Activated CD4-positive, alpha-beta memory T cell treated with anti-CD3 and anti-CD28 coated beads, Interleukin-2, amount 10 ng/mL, durations not matched to agents 7 days and 5 days (primary cell): ENCODE data around the gene WASF2. TPM values are rescaled to one million over a fixed set of nuclear protein-coding genes. Genes with fewer than 3 reads are reported as not detected.

Source experiments
- CTCF ChIA-PET: fragments of 350-600 bp; sonication (Branson Sonifier 250); formaldehyde crosslinking; loops from one replicate; lab custom pipeline; 2021; ENCODE audit warnings: antibody characterized with exemption, inconsistent platforms; lab: Charles Lee
- POLR2A ChIA-PET: fragments of 350-600 bp; sonication (Branson Sonifier 250); formaldehyde crosslinking; loops from one replicate; lab custom pipeline; 2021; ENCODE audit warnings: antibody characterized with exemption; lab: Charles Lee
- DNase-seq: peaks from one replicate; pipeline ENCODE4 v3.0.0-alpha.2; 2020
- H3K27ac Mint-ChIP-seq: one replicate; pipeline ENCODE4 v1.8.0; 2021; ENCODE audit warnings: mild to moderate bottlenecking, mixed read lengths
- H3K27me3 Mint-ChIP-seq: one replicate; pipeline ENCODE4 v1.8.0; 2021; ENCODE audit warnings: mixed read lengths
- H3K36me3 Mint-ChIP-seq: one replicate; pipeline ENCODE4 v1.8.0; 2021; ENCODE audit warnings: low read depth, mixed read lengths
- H3K4me1 Mint-ChIP-seq: one replicate; pipeline ENCODE4 v1.8.0; 2021; ENCODE audit warnings: mixed read lengths
- H3K4me3 Mint-ChIP-seq: one replicate; pipeline ENCODE4 v1.8.0; 2021; ENCODE audit warnings: mild to moderate bottlenecking, mixed read lengths
- H3K9me3 Mint-ChIP-seq: one replicate; pipeline ENCODE4 v1.8.0; 2021; ENCODE audit warnings: mixed read lengths
- total RNA-seq, 2 experiments: library from RNA; stranded (reverse); gene quantifications; one replicate each; pipeline ENCODE4 v1.2.3, GENCODE V29; 2021

Gene WASF2
- total RNA-seq, 2 experiments from 2014 or later = 150 TPM

DNA sequence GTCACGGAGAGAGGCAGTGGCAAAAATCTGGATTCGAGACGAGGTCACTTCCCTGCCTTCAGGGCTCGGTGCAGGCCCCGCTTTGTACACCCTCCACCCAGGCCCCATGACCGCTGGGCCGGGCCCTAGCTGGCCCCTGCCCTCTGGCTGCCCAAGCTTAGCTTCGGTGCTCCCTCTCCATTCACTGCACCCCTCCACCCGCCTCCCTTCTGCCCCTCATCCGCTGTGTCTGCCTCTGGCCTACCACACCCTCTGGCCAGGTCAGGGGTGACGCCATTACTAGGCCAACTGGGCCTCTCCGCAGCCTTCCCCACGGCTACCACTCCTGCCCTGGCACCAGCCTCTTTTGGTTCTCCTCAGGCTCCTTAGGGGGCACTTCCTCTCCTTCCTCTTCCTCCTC is 106.3 kb downstream of the WASF2 start:
- peaks cover 2% of the 10 kb centered on the region for H3K4me1 Mint-ChIP-seq

DNA sequence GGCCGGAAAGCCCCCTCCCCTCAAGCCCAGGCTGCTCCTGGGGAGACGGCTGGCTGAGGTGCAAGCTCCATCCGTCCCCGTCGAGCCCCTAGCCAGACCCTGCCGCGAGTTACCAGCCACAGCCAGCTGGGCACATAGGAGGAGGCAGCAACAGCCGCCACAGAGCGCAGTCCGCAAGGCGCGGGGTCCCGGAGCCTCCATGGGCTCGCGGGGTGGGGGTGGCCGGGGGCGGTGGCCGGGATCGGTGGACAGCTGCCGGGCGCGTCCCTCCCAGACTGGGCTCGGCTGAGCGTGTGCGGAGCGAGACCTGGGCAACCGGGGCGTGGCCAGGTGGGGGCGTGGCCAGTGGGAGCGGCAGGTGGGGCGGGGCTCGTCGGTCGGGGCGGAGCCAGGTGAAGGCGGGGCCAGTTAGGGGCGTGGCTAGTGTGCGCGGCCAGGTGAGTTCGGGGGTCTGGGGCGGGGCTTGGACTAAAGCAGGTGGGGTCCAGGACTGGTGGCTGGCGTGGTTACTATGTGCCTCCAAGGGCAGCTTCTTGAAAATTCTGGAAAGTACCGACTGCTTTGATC is 106.8 kb downstream of the WASF2 start, which contains the start of gene CD164L2:
Gene CD164L2, minus strand, starts transcription at position 295 of the 567 bp plus-strand sequence. Its CDS starts 94 bp downstream, at position 201.
- POLR2A ChIA-PET = interaction anchor here (1.2 to 1.5 kb wide), 2 partner anchors 9 to 18 kb away, joined by 3 to 4 read pairs; no protein-coding TSS in a partner anchor
- CTCF ChIA-PET = interaction anchor here (0.9 to 8.9 kb wide), 4 partner anchors 12 to 83 kb away, joined by 3 to 123 read pairs (median 10); partner anchors contain the start of gene MAP3K6
- Mint-ChIP-seq H3K27me3 (peaks cover 15% of the 10 kb centered on the region), H3K27ac (no peak within 1 kb of the TSS), H3K36me3 (no peaks in the 10 kb centered on the region), H3K4me3 (no peak within 1 kb of the TSS), H3K4me1 (no peaks in the 10 kb centered on the region), H3K9me3 (no peaks in the 10 kb centered on the region)
- DNase-seq = peak; percentile 53

More for the DNA sequence above, 106.3 kb downstream of the WASF2 start:
- H3K36me3 Mint-ChIP-seq = no peaks in the 10 kb centered on the region
- no peak overlapping the region for H3K4me3 Mint-ChIP-seq
- CTCF ChIA-PET = interaction anchor here (1.0 to 8.9 kb wide), 2 partner anchors 51 to 84 kb away, joined by 3 to 123 read pairs; no protein-coding TSS in a partner anchor
- POLR2A ChIA-PET = interaction anchor here (0.9 kb wide), 1 partner anchor 26 kb away, joined by 3 read pairs; no protein-coding TSS in a partner anchor
- no peak for DNase-seq
- no peaks in the 10 kb centered on the region for H3K9me3 Mint-ChIP-seq
- no peak overlapping the region for H3K27ac Mint-ChIP-seq
- H3K27me3 Mint-ChIP-seq = peaks cover 17% of the 10 kb centered on the region

GRCh38 chr1:27381969-27382762 is 107.8 kb downstream of the WASF2 start:
- Mint-ChIP-seq H3K27me3 (peaks cover 15% of the 10 kb centered on the region), H3K36me3 (no peaks in the 10 kb centered on the region), H3K9me3 (no peaks in the 10 kb centered on the region), H3K27ac (no peak overlapping the region), H3K4me3 (no peak overlapping the region), H3K4me1 (no peaks in the 10 kb centered on the region)
- POLR2A ChIA-PET = interaction anchor here (1.2 to 1.5 kb wide), 2 partner anchors 10 to 17 kb away, joined by 3 to 4 read pairs; no protein-coding TSS in a partner anchor
- CTCF ChIA-PET = interaction anchor here (0.9 to 8.9 kb wide), 7 partner anchors 9 to 288 kb away, joined by 3 to 123 read pairs (median 6); partner anchors contain the start of gene MAP3K6
- no peak for DNase-seq

DNA sequence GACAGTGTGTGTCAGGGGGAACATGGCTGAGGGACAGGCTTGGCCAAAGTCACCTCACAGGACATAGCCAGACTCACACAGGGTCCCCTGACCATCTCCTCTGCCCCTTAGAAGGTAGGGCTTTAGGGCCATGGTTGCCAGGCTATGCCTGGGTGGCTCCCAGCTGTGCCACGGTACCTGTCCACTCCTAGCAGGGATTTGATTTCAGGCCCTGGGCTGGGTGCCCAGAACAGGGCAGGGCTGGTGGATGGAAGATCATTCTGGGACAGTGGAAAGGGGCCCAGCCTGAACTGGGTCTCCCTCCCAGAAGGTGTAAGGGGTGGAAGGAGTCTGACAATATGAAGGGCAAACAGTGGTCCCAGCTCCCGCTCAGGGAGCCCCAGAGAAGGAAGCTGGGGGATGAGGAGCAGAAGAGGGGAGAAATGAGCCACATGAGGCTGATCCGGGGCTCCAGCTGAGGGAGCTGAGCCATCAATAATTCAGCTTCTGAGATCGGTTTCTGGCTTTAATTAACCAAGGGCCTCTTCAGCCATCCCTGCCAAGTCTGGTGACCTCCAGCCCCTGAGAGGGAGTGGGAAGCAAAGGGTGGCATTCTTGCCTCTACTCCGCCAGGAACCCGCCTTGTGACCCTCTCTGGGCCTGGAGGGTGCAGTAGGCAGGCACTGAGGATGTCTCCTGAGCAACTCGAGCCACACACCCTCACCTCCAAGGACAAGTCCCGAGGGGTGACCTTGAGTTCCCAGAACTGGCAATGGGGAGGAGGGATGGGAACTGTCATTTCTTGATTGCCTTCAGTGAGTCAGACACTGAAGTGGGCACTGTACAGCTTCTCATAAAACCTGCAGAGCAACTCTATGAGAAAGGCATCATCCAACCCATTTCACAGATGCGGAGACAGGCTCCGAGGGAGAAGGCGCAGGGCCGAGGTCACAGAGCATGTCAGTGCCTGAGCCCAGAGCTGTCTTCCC is 108.9 kb downstream of the WASF2 start:
- no peaks in the 10 kb centered on the region for H3K36me3 Mint-ChIP-seq
- no peak overlapping the region for H3K4me3 Mint-ChIP-seq
- no peak for DNase-seq
- H3K9me3 Mint-ChIP-seq = no peaks in the 10 kb centered on the region
- H3K27me3 Mint-ChIP-seq = peaks cover 8% of the 10 kb centered on the region
- no peaks in the 10 kb centered on the region for H3K4me1 Mint-ChIP-seq
- CTCF ChIA-PET = interaction anchor here (0.5 to 8.9 kb wide), 7 partner anchors 10 to 289 kb away, joined by 3 to 123 read pairs (median 6); partner anchors contain the start of gene MAP3K6
- no peak overlapping the region for H3K27ac Mint-ChIP-seq
- POLR2A ChIA-PET = interaction anchor here (1.0 to 1.5 kb wide), 2 partner anchors 9 to 11 kb away, joined by 3 to 4 read pairs; no protein-coding TSS in a partner anchor

DNA sequence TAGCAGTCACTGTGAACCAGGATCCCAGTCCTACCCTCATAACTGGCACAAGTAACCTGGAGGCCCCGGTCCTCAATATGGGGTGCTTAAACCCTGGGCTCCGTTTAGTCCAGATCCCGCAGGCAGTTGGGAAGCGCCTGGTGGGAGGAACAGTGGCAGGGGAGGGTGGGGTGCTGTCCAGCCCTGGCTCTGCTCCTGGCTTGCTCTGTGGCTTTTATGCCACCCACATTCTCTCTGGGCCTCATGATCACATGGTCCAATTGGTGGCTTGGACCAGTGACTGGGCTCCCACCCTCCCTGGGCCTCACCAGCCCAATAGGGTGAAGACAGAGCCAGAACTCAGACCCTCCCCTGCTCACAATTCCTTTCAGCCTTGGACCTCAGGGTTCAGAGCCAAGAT is 109.7 kb downstream of the WASF2 start:
- no peaks in the 10 kb centered on the region for H3K4me1 Mint-ChIP-seq
- DNase-seq = no peak
- ChIA-PET POLR2A (no interaction called here), CTCF (interaction anchor here (3.1 kb wide), 1 partner anchor 14 kb away, joined by 15 read pairs; the partner anchor contains the start of gene MAP3K6)
- peaks cover 11% of the 10 kb centered on the region for H3K27me3 Mint-ChIP-seq
- H3K4me3 Mint-ChIP-seq = no peak overlapping the region
- H3K27ac Mint-ChIP-seq = no peak overlapping the region
- no peaks in the 10 kb centered on the region for H3K9me3 Mint-ChIP-seq
- no peaks in the 10 kb centered on the region for H3K36me3 Mint-ChIP-seq

- no peaks in the 10 kb centered on the region for H3K9me3 Mint-ChIP-seq
- H3K36me3 Mint-ChIP-seq = no peaks in the 10 kb centered on the region
- peaks cover 11% of the 10 kb centered on the region for H3K27me3 Mint-ChIP-seq
- DNase-seq = no peak
- no peak overlapping the region for H3K4me3 Mint-ChIP-seq
- no peak overlapping the region for H3K27ac Mint-ChIP-seq
- H3K4me1 Mint-ChIP-seq = no peaks in the 10 kb centered on the region
- POLR2A ChIA-PET = interaction anchor here (1.0 kb wide), 1 partner anchor 13 kb away, joined by 3 read pairs; the partner anchor contains the start of gene MAP3K6
- CTCF ChIA-PET = interaction anchor here (3.1 kb wide), 1 partner anchor 14 kb away, joined by 15 read pairs; the partner anchor contains the start of gene MAP3K6
Observed at GRCh38 chr1:27379564-27380122, 110.3 kb downstream of the WASF2 start.

GRCh38 chr1:27377760-27378495 is 112.0 kb downstream of the WASF2 start:
- POLR2A ChIA-PET = interaction anchor here (0.5 to 1.2 kb wide), 2 partner anchors 13 to 18 kb away, joined by 4 to 5 read pairs; no protein-coding TSS in a partner anchor
- Mint-ChIP-seq H3K4me3 (no peak overlapping the region), H3K9me3 (no peaks in the 10 kb centered on the region)

GRCh38 chr1:27374362-27375086 is 115.4 kb downstream of the WASF2 start, which contains the start of gene FCN3:
FCN3 (minus strand) TSS chr1:27374824; CDS start chr1:27374818, 6 bp downstream.
- no peak within 1 kb of the TSS for H3K4me3 Mint-ChIP-seq
- POLR2A ChIA-PET = no interaction called here
- no peaks in the 10 kb centered on the region for H3K36me3 Mint-ChIP-seq
- peaks cover 3% of the 10 kb centered on the region for H3K27me3 Mint-ChIP-seq
- DNase-seq = no peak
- peaks cover 7% of the 10 kb centered on the region for H3K4me1 Mint-ChIP-seq
- CTCF ChIA-PET = no interaction called here
- H3K27ac Mint-ChIP-seq = no peak within 1 kb of the TSS
- no peaks in the 10 kb centered on the region for H3K9me3 Mint-ChIP-seq

More at GRCh38 chr1:27377760-27378495, 112.0 kb downstream of the WASF2 start:
- CTCF ChIA-PET = interaction anchor here (0.8 to 1.3 kb wide), 4 partner anchors 9 to 82 kb away, joined by 3 to 4 read pairs (median 3); partner anchors contain the start of gene MAP3K6
- Mint-ChIP-seq H3K27ac (no peak overlapping the region), H3K4me1 (no peaks in the 10 kb centered on the region), H3K27me3 (peaks cover 11% of the 10 kb centered on the region), H3K36me3 (no peaks in the 10 kb centered on the region)
- no peak for DNase-seq

DNA sequence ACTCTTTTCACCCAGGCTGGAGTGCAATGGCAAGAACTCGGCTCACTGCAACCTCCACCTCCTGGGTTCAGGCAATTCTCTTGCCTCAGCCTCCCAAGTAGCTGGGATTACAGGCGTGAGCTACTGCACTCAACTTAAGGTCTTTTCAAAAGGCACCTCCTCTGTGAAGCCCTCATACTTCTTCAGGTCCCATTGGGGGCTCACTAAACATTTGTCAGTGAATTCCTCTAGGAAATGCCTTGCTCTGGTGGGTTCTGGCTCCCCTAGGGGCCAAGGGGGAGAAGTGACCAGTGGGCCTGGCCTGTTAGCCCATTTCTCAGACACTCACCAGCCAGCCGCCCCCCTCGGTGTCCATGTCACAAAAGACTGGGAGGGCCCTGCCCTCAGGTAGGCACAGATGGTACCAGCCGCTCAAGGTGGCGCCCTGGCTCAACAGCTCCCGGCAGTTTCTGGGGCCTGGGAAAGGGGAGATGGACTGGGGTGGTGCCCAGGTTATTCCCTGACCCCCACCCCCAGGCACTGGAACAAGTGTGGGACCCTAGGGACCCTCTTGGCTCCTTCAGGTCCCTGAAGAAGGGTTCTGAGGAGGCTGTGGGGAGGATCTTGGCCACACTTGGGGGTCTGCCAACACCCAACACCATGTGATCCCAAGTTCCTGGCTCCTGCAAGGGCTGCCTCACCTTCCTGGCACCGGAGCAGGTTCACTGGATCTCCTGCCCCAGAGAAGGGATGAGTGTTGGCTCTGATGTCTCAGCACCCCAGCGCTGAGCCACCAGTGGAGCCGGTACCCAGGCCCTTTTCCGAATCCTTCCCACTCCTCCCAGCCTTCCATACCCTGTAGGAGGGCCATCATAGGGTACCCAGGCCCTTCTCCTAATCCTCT is 116.9 kb downstream of the WASF2 start:
- no peak overlapping the region for H3K27ac Mint-ChIP-seq
- no peaks in the 10 kb centered on the region for H3K9me3 Mint-ChIP-seq
- POLR2A ChIA-PET = interaction anchor here (1.1 kb wide), 1 partner anchor 8 kb away, joined by 3 read pairs; no protein-coding TSS in a partner anchor
- H3K4me1 Mint-ChIP-seq = peaks cover 15% of the 10 kb centered on the region
- H3K4me3 Mint-ChIP-seq = no peak overlapping the region
- H3K27me3 Mint-ChIP-seq = peaks cover 3% of the 10 kb centered on the region
- H3K36me3 Mint-ChIP-seq = no peaks in the 10 kb centered on the region
- DNase-seq = no peak
- CTCF ChIA-PET = interaction anchor here (0.7 to 1.7 kb wide), 3 partner anchors 15 to 218 kb away, joined by 3 to 6 read pairs (median 3); partner anchors contain the start of gene SLC9A1
